Ammon's horn (tissue), 1 donor: ENCODE measurements around the gene MAP3K14.
"Not testable (repeated sequence)": the region's sequence is repeated elsewhere in the genome, so short reads cannot be mapped to it uniquely, and the experiment has no call there.

Experiments
- DNase-seq: peaks from one replicate; pipeline ENCODE4 v3.0.0-alpha.2; 2016; ENCODE audit warnings: low spot score

MAP3K14 gene

DNA sequence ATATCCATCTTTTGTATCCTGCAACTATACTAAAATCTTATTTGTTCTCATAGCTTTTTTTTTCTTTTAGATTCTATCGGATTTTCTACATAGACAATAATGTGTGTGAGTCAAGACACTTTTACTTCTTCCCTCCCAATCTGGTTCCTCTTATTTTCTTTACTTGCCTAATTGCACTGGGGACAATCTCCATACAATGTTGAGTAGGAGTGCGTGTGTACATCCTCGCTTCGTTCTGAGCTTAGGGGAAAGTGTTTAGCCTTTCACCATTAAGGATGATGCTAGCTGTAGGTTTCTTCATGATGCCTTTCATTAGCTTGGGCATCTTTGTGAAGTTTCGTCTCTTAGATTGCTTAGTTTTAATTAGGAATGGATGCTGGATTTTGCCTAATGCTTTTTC, 57.8 kb downstream of the MAP3K14 start:
- DNase-seq = no peak

DNA sequence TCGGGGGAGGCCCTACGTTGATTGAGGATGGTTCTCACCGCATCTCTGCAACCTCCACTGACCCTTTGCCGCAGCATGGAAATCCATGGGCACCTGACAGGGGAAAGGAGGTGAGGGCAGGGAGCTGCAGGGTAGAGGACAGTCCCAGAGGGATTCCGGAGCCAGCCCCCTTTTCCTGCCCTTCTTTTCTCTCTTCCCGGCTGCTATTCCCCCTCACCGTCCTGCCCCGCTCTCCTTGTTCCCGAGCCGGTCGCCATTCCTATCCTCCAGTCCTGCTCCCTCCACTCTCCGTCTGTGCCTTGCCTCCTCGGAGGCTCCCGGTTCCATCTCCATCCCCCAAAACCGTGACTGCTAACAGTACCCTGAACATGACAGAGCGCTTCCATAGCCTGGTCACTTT, 59.7 kb downstream of the MAP3K14 start:
- no peak for DNase-seq

DNA sequence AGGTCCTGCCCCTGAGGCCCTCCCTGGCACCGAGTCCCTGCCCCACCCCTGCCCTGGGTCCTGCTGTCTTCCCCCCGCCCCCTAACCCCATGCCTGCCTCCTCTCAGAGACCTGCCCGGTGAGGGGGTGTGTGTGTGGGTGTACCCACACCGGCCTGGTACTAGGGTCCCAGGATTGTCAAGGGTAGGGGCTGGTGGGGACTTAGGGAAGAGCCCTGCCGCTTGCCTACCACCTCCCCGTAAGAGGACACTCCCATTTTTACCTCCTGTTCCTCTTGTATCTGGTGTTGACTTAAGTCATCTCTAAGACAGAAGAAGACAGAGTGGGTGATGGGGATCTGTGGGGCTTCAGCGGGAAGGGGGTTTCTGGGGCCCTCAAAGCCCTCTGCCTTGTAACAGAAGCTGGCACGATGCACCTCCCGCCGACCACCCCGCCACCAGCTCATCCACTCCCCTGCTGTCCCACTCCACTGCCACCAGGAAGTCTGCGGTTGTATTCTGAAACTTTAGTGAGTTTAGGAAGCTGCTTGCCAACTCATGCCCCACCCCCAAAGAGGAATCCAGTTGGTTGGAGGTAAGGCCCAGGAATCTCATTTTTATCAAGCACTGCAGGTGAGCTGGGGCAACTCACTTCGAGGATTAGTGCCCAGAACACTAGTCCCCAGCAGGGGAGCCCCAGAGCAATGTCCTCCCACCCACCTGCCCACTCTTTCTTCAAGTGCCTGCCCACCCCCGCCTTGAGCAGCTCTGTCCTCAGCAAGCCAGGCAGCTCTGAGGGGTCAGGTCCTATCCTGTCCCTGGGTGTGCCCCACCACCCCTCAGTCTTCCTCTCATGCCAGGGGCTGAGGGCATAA, 60.5 kb downstream of the MAP3K14 start:
- no peak for DNase-seq

DNA sequence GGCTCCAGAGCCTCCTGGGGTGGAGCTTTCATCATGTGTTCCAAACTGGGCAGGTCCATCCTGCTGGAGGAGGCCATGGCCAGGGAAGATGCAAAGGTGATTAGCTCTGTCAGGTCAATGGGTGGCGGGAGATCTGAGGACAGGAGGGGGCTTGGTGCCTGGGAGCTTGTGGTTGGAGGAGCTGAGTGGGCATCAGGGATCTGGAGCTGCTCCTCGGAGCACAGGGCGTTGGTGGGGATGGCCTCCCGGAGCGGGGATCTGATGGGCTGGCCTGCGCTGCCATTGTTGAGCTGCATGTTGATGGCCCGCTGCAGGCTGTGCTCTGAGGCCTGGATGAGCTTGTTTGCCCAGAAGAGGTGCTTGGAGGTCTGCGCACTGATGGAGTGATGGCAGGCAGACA, 61.5 kb downstream of the MAP3K14 start:
- DNase-seq = no peak

DNA sequence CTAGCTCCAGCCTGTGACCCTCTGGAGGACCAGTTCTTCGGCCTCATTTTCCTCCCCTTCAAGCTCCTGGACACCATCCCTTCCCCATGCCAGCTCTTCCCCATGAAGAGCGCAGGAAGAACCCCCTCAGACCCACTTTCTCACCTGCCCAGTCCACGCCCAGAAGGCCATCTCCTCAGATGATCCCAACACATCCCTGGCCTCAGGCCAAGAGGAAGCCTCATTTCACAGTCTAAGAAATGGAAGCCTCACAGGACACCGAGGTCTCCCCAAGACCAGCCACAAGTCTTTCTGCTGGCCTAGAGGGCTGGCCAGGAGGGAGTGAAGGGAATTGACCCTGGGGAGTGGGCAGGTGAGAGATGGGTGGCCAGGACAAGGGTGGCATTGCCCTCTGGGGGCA, 62.9 kb downstream of the MAP3K14 start:
- DNase-seq = no peak

DNA sequence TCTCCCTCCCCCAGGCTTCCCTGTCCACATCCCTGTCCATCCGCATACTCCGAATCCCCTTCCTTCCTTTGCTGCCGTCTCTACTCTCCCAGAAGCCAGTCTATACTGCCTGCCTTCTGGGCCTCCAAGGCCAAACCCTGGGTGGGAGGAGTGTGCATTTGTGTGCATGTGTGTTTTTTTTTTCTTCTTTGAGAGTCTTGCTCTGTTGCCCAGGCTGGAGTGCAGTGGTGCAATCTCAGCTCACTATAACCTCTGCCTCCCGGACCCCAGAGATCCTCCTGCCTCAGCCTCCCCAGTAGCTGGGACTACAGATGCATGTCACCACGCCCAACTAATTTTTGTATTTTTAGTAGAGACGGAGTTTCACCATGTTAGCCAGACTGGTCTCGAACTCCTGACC, 63.6 kb downstream of the MAP3K14 start:
- DNase-seq = not testable (repeated sequence)

DNA sequence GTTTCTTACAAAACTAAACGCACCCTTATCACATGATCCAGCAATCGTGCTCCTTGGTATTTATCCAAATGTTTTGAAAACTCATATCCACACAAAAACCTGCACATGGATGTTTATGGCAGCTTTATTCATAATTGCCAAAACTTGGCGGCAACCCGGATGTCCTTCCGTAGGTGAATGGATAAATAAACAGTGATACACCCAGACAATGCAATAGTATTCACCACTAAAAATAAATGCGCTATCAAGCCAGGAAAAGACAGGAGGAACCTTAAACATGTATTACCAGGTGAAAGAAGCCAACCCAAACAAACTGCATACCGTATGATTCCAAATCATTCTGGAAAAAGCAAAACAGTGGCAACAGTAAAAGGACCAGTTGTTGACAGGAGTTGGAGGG, 64.9 kb downstream of the MAP3K14 start:
- DNase-seq = no peak

DNA sequence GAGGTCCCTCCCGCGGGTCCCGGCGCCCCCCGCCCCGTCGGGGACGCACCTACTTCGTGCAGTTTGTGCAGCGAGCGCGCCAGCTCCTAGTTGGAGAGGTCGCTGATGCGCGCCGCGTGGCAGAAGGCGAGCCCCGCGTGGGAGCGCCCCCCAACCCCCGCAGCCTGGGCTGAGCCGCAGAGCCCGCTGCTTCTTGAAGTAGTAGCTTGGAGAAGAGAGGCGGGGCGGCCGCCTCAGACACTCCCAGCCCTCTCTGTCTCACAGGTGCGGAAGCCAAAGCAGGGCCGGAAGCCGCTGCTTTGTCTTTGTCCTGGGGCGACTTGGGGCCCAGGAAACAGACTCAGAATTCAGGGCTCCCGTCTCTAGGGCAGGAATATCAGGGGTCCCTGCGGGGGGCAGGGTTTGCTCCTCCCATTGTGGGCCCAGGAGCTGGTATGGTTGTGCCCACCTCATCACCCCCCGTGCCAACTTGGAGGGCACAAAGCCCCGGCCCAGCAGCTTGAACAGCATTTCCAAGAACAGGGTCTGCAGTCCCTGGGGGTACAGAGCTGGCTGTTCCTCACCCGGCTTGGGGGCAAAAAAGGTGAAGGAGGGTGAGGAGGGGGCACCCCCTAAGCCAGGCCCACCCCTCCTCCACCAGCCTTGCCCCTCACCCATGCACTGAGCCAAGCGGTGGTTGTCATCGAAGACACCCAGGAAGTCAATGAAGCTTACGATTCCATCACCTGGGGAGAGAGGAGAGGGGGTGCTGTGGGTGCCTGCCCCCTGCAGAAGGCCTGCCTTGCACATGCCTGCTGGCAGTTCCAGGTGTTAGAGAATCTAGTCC, 68.5 kb downstream of the MAP3K14 start:
- no peak for DNase-seq

DNA sequence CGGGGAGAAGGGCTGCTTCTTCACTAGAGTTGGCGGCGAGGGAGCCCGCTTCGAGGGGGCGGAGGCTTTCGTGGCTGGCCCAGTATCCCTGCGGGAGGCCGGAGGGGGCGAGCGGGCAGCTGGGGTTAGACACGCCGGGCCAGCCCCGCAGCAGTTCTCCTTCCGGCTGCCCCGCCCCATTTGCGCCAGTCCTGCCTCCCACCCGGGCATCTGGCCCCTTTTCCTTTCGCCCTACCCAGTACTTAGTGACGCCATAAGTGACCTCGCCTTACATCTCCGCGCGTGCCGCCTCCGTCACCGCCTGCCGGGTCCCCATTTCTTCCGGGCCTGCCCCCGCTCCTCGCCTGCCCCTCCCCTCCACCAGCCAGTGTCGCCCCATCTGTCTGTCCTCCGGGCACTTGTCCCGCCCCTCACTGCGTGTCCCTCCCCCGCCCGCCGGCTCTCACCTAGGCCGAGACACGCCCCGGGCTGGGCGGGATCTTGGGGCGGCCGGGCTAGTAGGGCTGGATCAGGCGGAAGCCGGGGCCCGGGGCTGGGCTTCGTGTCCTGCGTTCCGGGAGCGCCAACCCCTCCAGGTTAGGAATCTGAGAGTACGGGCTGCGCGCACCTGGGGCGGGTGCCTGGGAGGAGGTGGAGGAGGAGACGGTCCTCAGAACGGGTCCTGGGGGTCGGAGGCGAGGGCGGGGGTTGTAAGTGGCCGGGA, 69.2 kb downstream of the MAP3K14 start:
- DNase-seq = peak; percentile 47

DNA sequence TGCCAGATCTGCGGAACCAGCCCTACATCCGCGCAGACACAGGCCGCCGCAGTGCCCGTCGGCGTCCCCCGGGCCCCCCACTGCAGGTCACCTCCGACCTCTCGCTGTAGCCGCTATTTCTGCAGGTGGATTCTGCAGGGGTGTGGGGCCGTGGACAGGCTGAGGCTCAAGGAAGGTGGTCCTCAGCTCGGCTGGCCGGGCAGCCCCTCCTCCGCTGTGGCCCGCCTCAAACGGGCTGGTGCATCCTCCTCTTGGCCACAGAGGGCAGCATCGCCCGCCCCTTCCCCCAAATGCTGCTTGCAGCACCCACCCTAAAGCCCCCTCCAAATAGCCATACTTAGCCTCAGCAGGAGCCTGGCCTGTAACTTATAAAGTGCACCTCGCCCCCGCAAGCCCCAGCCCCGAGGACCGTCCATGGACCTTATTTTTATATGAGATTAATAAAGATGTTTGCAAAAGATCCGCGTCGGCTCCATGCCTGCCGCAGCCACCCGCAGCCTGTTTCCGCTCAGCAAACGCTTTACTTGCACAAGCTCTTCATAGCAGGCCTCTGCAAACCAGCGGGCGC, 69.9 kb downstream of the MAP3K14 start:
- DNase-seq = no peak

DNA sequence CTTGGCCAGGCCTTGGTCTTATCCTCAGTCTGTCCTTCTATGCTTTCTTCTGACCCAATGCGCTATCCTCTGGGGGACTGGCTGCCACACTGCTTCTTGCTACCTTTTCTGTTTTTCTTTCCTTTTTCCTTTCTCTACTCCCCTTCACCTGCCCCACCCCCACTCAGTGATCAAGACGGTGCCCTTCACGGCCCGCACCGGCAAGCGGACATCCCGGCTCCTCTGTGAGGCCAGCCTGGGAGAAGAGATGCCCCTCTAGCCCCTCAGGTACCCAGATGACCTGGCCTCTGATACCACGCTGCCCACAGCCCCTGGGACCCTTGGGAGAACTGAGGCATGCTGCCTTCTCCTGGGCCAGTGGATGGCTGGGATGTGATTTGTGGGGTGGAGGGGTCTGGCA, 70.5 kb downstream of the MAP3K14 start:
- DNase-seq = no peak

DNA sequence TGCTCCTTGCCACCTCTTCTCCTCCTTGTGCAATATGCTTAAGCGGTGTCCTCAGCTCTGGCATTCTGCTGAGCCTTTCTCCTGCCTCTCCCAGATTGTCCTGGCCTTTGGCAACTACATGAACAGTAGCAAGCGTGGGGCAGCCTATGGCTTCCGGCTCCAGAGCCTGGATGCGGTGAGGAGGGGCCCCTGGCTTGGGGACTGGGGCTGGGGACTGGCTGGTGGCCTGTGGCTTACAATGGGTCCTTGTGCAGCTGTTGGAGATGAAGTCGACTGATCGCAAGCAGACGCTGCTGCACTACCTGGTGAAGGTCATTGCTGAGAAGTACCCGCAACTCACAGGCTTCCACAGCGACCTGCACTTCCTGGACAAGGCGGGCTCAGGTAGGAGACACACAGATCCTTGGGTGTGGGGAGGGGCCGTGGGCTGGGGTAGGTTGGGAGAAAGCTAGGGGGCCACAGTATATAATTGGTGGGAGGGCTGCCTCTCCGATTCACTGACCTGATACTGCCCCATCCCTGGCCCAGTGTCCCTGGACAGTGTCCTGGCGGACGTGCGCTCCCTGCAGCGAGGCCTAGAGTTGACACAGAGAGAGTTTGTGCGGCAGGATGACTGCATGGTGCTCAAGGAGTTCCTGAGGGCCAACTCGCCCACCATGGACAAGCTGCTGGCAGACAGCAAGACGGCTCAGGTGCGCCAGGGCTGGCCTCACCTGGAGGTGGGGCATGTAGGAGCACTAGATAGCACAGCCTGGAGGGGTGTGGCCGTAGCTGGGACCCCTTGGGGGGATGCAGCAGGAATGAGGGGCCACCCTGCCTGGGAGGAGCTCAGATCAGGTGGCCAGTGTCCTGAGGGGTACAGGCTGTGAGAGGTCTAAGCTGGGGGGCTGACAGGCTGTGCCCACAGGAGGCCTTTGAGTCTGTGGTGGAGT, 71.8 kb downstream of the MAP3K14 start:
- DNase-seq = no peak

DNA sequence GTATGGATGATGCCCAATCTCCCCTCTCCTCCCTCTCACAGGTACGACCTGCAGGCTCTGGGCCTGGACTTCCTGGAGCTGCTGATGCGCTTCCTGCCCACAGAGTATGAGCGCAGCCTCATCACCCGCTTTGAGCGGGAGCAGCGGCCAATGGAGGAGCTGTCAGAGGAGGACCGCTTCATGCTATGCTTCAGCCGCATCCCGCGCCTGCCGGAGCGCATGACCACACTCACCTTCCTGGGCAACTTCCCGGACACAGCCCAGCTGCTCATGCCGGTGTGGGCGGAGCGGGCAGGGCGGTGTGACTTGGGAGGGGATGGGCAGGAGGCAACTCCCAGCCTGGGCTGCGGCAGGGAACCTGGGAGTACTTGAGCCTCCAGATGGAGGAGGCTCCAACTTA, 73.1 kb downstream of the MAP3K14 start:
- DNase-seq = no peak

DNA sequence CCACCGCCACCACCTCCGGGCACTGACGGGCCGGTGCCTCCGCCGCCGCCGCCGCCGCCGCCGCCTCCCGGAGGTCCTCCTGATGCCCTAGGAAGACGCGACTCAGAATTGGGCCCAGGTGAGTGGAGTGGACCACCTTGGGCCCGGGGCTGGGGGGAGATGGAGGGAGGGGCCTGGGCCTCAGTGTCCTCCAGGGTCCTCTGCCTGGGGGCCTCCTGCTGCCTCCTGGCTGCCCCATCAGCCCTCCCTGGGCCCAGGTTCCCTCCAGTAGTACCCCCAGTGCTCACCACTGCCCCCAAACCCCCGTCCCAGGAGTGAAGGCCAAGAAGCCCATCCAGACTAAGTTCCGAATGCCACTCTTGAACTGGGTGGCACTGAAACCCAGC, 74.8 kb downstream of the MAP3K14 start:
- no peak for DNase-seq

DNA sequence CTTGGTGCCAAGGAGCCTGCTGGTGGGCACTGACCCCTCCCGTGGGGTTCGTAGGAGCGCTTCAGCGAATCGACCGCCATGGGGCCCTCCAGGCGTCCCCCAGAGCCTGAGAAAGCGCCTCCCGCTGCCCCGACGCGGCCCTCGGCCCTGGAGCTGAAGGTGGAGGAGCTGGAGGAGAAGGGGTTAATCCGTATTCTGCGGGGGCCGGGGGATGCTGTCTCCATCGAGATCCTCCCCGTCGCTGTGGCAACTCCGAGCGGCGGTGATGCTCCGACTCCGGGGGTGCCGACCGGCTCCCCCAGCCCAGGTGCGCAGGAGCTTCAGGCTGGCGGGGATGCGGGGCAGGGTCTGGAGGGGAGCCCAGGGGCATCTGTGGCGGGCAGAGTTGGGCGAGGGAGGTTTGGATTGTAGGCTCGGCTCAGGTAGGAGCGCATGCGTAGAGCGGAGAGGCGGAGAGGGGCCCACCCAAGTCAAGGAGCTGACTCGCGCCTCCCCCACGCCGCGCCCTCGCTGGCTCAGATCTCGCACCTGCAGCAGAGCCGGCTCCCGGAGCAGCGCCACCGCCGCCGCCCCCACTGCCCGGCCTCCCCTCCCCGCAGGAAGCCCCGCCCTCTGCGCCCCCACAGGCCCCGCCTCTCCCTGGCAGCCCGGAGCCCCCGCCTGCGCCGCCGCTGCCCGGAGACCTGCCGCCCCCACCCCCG, 75.3 kb downstream of the MAP3K14 start:
- DNase-seq = no peak

DNA sequence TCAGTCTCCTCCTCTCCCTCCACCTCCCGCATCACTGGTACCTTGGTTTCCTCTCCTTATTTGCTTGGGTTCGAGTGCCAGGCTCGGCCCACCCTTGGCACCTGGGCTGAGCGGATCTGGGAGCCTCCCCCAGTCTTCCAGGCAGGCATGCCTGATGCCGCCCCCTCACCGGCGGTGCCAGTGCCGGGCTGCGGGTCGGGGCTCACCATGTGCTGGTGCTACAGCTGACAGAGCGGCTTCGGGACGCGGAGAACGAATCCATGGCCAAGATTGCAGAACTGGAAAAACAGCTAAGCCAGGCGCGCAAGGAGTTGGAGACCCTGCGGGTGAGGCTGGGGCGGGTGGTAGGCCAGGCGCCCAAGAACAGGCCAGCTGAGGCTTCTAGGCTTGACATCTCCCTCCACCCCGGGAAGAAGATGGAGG, 75.9 kb downstream of the MAP3K14 start:
- peak; percentile 45 for DNase-seq

DNA sequence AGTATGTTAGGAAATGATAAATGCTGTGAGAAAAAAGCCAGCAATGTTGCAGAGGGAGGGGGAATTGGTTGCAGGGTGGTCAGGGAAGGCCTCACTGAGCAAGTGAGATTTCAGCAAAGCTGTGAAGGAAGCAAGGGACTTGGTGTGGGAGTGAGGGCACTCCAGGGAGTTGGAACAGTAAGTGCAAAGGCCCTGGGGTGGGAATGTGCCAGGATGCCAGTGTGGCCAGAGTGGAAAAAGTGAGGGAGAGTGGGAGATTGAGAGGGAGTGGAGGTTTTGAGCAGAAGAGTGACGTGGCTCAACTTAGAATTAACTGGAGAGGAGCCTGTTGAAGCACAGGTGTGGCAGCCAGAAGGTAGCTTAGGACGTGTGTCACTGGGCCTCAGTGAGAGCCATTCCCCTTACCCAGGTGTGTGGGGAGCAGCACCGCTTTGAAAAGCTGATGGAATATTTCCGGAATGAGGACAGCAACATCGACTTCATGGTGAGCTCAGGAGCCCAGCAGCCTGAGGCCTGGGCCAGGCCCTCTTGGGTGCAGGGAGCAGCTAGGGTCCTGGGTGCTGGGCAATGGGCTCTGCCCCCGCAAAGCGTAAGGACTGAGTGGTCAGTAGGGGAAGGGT, 78.6 kb downstream of the MAP3K14 start:
- DNase-seq = no peak

DNA sequence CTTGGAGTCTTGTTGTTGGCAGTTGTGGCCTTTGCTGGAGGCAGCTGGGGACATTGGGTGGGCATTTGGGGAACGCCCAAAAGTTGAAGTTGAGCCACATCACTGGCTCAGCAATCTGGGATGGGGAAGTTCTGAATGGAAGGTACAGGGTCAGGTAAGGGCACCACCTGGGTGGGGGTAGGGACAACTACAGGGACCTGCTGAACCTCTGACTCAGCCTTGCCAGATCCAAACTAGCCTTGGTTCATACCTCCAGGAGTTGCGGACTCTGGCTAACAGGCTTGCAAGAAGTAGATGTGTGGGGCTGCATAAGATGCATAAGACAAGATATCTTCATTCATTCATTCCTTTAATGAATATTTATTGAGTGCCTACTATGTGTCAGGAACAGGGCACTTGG, 79.1 kb downstream of the MAP3K14 start:
- DNase-seq = no peak

DNA sequence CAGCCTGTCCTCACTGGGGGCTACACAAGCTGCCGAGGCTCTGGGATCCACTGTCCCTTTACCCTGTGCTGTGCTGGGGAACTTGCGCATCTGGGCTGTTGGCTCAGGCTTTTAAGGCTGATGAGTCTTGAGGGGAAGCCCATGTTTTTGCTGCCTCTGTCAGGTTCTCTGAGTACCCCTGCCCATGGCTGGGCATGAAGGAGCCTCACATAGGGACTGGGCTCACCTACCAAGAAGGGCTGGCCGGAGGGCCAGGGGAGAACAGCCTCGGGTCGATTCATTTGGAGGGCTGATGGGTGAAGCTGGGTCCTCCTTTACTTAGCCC, 80.6 kb downstream of the MAP3K14 start:
- no peak for DNase-seq
